ENCODE results near the gene CNPY4.

The CNPY4 gene

DNA sequence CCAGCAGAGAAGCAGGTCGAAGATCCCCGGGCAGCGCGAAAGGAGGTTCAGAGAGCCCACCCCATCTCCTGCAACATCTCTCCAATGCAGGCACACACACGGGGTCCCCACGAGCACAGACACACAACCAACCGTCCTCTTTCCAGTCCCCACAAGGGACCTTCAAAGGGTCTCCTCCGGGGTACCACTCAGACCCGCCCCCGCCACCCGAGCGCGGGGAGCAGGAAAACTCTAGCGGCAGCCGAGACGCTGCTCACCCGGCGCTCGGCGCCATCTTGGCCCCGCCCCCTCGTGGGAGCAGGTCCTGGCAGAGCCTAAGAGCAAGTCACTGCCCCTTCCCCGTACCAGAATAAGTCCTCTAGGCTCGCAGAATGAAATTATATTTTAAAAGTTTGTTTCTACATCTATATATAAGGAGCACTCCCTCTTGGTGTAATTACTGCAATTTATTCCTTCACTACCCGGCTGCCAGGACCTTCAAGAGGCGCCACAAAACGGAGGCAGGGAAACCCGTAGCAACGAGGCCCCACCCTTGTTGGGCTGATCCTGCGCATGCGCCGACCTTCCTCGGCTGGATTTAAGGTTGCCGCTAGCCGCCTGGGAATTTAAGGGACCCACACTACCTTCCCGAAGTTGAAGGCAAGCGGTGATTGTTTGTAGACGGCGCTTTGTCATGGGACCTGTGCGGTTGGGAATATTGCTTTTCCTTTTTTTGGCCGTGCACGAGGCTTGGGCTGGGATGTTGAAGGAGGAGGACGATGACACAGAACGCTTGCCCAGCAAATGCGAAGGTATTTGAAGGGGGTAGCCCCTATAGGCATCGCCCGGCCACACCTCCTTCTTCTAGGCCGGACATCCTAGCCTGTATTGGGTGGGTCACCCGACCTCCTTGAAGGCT is at the start of gene CNPY4, which contains the start of gene TAF6:
TSS of gene CNPY4 (plus strand) at position 563 of the 898 bp plus-strand sequence. CDS start at position 674, 111 bp downstream.
TSS of gene TAF6 (minus strand) at position 287 of the 898 bp plus-strand sequence. CDS start 5,149 bp downstream, outside the sequence.
- DNase-seq (ENCODE audit: low spot score) = peak; percentile 99

DNA sequence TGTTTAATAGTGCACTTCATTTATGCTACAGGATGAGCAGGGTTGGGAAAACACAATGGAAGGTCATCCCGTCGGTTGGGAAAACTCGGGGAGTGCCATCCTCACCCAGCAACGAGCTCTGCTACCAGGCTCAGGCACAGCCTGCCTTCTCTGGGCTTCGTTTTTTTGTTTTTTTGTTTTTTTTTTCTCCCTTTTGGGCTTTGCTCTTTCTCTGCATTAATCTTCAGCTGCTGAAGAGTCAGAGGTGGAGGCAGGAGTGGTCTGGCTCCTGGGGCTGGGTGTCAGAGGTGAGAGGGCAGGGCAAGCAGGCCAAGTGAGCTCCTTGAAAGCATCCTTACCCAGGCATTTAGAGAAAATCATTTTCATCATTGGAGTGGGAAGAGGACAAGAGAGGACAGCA is 49.4 kb upstream of the CNPY4 start:
- DNase-seq (ENCODE audit: low spot score) = no peak

GRCh38 chr7:100071018-100071723 is 48.3 kb upstream of the CNPY4 start:
- DNase-seq (ENCODE audit: low spot score) = no peak

DNA sequence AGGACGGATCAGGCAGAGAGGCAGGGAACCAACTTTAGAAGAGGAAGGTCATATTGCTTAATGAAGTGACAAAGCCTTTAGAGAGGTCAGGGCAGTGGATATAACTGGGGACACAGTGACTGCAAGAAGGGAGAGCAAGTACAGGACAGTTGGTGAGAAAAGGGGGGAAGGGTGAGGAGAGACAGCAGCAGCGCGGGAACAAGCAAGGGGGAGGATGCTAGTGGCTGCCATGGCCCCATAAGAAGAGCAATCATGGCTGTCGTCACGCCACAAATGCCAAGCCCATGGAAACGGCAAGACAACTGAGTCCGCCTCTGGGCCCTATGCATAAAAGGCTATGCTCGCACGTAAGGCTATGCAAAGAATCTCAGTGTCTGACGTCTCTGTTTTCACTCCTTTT is 47.0 kb upstream of the CNPY4 start:
- no peak for DNase-seq (ENCODE audit: low spot score)

- DNase-seq (ENCODE audit: low spot score) = no peak
These were observed 44.6 kb upstream of the CNPY4 start for GRCh38 chr7:100074841-100075240.

GRCh38 chr7:100075418-100075817 is 44.0 kb upstream of the CNPY4 start:
- no peak for DNase-seq (ENCODE audit: low spot score)

GRCh38 chr7:100077205-100077604 is 42.2 kb upstream of the CNPY4 start:
- DNase-seq (ENCODE audit: low spot score) = no peak

DNA sequence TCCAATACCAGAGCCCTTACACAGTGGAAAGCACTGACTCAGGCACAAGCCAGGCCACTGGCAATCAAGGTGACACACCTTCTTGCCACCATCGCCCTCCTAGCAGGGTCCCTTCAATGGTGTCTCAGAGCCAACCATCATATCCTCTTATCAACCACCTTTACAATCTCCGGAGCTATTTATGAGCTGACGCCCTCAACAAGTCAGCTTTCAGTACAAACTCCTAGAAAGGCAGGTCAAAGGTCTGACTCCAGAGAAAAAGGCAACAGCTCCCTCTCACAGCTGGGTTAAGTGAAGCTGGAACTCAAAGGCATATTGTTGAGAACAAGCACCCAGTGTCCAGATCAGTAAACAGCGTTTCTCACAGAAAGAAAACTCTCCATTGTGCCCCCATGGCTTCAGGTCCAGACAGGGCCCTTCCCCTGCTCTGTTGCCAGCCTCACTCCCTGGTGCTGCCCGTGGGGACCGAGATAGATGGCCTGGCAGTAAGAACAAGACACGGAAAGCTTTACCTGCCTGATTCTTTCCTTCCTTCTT is 40.3 kb upstream of the CNPY4 start:
- DNase-seq (ENCODE audit: low spot score) = no peak

DNA sequence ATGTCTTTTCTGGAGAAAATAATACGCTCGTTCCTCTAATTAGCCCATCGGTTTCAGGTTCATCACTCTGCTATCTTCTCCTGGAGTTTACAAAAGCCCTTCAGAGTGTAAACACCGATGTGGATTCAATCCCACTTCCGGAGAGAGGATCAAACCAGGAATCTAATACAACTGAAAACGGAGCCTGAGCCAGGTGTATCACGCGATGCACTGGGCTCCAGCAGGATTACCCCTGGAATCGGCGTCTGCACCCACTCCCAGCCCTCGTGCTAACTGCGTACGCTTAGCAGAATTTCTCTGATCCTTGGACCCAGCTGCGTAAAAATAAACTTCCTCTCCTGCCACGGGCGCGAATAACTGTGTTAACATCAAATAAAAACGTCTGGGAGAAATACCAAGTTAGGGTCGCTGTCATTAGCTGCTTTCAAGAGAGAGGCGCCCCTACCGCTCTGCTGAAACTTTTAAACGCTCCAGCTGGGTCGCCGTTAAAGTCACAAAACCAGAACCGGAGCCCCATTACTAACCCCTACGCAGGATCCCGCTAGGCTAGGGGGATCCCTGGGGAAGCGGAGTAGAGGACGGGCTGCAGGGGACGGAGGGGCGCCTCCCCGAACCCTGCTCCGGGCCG is 38.4 kb upstream of the CNPY4 start:
- DNase-seq (ENCODE audit: low spot score) = no peak

GRCh38 chr7:100081535-100082102 is 37.8 kb upstream of the CNPY4 start, which contains the start of gene ZNF3:
ZNF3 (minus strand) TSS chr7:100081723; CDS start chr7:100077357, 4,366 bp downstream.
- peak; percentile 100 for DNase-seq (ENCODE audit: low spot score)

DNA sequence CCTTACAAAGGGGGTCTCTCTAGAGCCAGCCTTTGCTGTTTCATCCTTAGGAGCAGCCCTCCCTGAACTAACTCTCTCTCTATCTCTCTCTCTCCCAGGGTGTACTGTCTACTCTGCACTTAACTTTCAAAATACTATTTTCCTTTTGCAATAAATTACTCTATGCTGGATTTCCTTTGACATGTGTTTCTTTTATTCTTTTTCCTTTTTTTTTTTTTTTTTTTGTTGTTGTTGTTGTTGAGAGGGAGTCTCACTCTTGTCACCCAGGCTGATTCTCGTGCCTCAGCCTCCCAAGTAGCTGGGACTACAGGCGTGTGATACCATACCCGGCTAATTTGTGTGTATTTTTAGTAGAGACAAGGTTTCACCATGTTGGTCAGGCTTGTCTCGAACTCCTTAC is 36.5 kb upstream of the CNPY4 start:
- no peak for DNase-seq (ENCODE audit: low spot score)

GRCh38 chr7:100085515-100085914 is 33.9 kb upstream of the CNPY4 start:
- DNase-seq (ENCODE audit: low spot score) = no peak

- peak; percentile 71 for DNase-seq (ENCODE audit: low spot score)
These were observed 32.2 kb upstream of the CNPY4 start for GRCh38 chr7:100087055-100087750.

GRCh38 chr7:100088095-100088620 is 31.3 kb upstream of the CNPY4 start:
- no peak for DNase-seq (ENCODE audit: low spot score)

GRCh38 chr7:100088621-100089457 is 30.6 kb upstream of the CNPY4 start, which contains the start of gene COPS6:
COPS6 (plus strand) TSS chr7:100088969; CDS start chr7:100088991, 22 bp downstream.
- DNase-seq (ENCODE audit: low spot score) = peak; percentile 84

DNA sequence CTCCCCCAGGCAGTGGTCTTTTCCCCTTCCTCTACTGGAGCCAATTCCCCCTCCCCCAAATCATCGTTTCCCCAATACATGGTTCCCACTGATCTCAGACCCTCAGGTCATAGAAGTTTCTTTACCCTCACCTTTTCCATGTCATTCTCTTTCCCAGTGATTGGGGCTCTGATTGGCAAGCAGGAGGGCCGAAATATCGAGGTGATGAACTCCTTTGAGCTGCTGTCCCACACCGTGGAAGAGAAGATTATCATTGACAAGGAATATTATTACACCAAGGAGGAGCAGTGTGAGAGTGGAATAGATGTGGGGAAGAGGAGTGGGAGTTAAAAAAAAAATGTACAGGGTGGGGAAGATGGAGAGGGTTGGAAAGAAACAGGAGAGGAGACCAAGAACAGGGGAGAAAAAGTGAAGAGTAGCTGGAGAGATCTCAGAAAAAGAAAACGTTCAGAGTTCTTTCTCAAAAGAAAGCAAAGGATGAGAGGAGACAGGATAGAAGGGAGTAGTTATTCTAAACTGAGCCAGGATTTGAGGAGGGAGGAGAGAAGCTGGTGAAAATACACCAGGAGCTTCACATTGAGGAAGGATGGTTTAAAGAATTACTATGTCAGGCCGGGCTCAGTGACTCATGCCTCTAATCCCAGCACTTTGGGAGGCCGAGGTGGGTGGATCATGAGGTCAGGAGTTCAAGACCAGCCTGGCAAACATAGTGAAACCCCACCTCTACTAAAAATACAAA is 29.8 kb upstream of the CNPY4 start:
- no peak for DNase-seq (ENCODE audit: low spot score)

- no peak for DNase-seq (ENCODE audit: low spot score)
These were observed 28.7 kb upstream of the CNPY4 start for GRCh38 chr7:100090527-100091410.
